NCI-H446 treated with DMSO at 0.1 percent for 48 hours (cell line): ENCODE results near the gene ZNF132.
A peak's percentile ranks its signal among the peaks of the same experiment; 100 is the strongest.

Experiments
- DNase-seq: peaks from one replicate; lab custom pipeline; 2025; lab: John Stamatoyannopoulos, UW

The ZNF132 gene

GRCh38 chr19:58386576-58387337 is 53.2 kb downstream of the ZNF132 start, which contains the start of gene RPS5:
Gene RPS5, plus strand, starts transcription at chr19:58387269. Its CDS starts 869 bp downstream, at chr19:58388138.
- peak; percentile 97 for DNase-seq

- no peak for DNase-seq
These were observed 53.9 kb downstream of the ZNF132 start for GRCh38 chr19:58385891-58386575.

GRCh38 chr19:58385313-58385890 is 54.6 kb downstream of the ZNF132 start:
- DNase-seq = no peak

- no peak for DNase-seq
These were observed 56.9 kb downstream of the ZNF132 start for GRCh38 chr19:58382997-58383603.
